Esophagus mucosa (tissue), 1 donor: Measurements from ENCODE around the gene MBP. TPM values are rescaled to one million over a fixed set of nuclear protein-coding genes. Genes with fewer than 3 reads are reported as not detected.

ENCODE experiments used
- ATAC-seq: fragments of 200-7000 bp; cut with Tn5 transposase; one replicate; pipeline ENCODE4 v1.9.1; 2020
- total RNA-seq: library from RNA; stranded (reverse); gene quantifications from one replicate; pipeline ENCODE4 v1.2.4, GENCODE V29; 2023
- donor health status: DM: yes; HTN: yes; CAD: no.

MBP gene
- total RNA-seq, 1 donor from 2014 or later, result 25.5 TPM

DNA sequence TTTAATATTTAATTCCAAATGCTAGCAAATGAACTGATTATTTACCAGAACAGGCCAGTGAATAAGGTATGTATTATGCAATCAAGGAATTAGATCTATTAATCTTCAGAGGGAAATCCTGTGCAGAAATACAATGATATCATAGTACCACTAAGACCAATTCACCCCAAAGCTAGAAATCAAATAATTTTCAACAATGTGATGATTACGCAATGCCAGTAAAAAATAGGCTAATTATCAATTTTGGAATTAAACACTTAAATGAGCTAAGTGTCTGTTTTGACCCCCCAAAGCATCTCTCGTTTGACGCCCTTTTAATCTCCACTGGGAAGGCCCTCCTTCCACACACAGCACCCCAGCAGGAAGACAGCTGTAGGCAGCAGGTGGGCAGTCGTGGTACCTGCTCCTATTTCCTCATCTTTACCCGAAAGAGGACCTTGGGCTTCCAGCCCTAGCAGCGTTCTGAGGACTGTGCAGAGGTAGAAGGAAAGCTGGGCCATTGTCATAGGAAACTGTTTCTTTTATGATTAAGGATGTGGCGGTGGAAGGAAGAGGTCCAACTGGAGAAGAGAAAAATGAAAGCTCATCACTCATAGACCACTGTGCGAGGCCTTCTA lies 84.7 kb downstream of the MBP start:
- ATAC-seq, result no peak

GRCh38 chr18:77046994-77047393 lies 85.6 kb downstream of the MBP start:
- no peak for ATAC-seq

GRCh38 chr18:77046409-77046808 lies 86.2 kb downstream of the MBP start:
- ATAC-seq, result no peak

DNA sequence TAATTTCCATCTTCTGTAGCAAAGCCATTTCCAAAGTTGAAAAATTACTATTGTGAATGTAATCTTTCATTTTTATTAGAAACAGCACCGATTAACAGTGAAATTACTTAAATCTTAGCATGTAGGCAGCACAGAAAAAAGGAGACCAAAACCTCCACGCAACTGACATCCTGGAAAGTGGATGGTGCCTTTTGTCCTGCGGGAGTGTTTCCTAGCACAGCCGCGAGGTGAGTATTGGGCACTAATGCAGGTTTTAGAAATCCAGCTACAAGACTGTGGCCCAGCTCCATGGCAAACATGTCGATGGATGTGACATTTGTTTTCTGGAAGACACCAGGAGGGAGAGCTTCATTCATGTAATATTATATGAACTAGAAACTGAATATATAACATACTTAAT lies 86.9 kb downstream of the MBP start:
- ATAC-seq, result no peak

DNA sequence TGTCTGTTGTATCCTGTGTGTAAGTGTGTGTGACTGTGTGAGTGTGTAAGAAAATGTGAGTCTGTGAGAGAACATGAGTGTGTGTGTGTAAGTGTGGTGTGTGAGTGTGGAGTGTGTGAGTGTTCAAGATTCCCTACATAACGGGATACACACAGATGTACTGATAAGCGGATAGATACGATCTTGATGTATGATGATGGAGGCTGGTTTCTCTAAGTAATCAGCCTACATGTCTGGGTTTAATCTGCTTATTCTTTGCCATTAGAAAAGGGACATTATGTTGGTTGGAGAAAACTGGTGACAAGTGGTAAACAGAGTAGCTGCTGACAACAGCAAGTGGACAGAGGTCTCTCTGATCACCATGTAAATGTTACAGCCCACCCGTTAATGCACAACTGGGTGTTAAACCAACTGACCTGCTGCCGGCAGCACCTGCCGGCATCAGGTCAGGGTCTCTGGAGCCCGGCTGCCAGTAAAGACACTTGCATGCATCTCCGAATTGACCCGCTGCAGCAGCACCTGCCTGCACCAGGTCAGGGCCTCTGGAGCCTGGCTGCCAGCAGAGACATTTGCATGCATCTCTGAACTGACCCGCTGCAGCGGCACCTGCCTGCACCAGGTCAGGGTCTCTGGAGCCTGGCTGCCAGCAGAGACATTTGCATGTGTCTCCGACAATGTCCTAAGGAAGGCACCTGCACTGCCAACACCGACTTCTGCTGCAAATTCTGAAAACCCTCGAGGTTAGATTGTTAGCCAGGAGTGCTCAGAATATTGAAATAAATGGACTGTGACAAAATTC lies 87.5 kb downstream of the MBP start:
- peak; percentile 10 for ATAC-seq

- no peak for ATAC-seq
Observed at GRCh38 chr18:77043541-77044280, 88.9 kb downstream of the MBP start.

- no peak for ATAC-seq
Observed at GRCh38 chr18:77042583-77042982, 90.0 kb downstream of the MBP start.

GRCh38 chr18:77039196-77040130 lies 93.1 kb downstream of the MBP start:
- ATAC-seq, result peak; percentile 97

GRCh38 chr18:77038182-77038858 lies 94.3 kb downstream of the MBP start:
- no peak for ATAC-seq

DNA sequence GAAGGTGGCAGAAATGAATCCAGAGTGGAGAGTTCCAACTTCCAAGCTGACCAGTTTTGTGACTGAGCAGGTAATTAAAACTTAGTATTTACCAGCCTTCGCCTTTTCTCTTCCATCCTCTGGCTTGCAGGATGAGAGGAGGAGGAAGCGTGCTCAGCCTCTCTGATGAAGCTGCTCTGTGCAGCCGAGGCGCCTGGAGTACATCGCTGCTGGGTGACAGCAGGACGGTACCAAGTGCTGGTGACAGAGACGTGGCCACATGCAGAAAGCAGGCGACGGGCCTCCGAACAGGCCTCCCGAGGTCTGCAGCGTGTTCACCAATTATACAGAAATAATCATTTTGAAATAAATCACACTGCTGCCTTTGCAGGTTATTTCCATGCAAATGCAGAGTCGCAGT lies 95.0 kb downstream of the MBP start:
- ATAC-seq, result no peak

DNA sequence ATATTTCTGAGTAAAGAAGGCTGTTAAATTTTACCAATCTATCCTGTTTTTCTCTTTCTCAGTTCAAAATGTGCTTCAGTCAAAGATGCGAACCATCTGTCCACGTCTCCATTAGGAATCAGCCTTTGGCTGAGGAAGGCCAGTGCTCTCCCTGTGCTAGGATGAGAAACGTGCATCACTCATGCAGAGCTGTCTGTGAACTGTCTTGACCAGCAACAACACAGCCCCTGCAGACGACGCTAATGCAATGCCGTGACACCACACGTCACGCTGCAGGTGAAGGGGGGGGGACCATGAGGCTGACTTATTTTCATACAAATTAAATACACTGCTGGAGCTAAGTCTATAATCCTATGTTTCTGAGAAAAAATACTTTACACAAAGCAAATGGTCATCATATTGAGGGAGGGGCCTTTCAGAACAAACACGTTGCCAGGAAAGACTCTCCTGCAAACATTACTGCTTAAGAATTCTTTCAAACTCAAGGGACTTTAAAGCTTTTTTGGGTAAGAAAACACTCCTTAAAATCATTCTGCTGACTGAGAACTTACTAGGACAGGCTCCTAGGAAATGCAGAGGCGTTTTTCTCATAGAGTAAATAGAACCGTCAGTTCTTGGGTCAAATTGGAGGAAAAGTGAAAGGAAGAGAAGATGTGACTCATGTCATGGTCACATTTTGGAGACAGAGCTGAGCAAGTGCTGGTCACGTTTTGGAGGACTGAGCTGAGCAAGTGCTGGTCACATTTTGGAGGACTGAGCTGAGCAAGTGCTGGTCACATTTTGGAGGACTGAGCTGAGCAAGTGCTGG lies 97.0 kb downstream of the MBP start:
- ATAC-seq, result no peak

DNA sequence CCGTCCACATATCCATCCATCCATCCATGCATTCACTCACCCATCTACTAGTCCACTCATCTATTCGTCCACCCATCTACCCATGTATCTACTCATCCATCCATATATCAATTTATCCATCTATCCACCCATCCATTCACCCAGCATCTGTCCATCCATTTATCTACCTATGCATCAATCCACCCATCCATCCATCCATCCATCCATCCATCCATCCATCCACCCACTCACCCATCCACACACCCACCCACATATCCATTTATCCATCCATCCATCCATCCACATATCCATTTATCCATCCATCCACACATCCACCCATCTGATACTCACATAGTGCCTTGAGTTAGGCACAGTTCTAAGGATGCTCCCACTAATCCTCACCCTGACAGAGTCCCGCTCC lies 99.0 kb downstream of the MBP start:
- no peak for ATAC-seq

- ATAC-seq, result no peak
Observed at GRCh38 chr18:77032181-77032701, 100.3 kb downstream of the MBP start.

DNA sequence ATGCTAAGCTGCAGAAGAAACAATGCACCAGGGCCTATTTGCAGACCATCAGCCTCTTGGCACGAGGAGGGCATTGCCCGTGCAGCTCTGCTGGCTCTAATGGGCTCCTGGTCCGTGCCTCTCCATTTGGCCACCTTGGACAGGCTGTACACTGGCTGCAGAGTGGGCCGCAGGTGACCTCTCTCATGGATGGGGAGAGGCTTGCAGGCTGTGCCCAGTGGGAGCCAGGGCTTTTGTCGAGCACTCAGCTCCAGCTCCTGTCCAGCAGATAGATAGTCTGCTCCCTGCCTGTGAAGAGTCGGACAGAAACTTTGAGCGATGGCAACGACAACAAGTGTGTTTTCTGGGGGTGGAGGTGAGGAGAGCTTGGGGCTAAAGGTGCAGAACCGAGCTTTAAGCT lies 100.9 kb downstream of the MBP start:
- ATAC-seq, result no peak

- ATAC-seq, result no peak
Observed at GRCh38 chr18:77030201-77030600, 102.4 kb downstream of the MBP start.

- ATAC-seq, result no peak
Observed at GRCh38 chr18:77025831-77026363, 106.7 kb downstream of the MBP start.

DNA sequence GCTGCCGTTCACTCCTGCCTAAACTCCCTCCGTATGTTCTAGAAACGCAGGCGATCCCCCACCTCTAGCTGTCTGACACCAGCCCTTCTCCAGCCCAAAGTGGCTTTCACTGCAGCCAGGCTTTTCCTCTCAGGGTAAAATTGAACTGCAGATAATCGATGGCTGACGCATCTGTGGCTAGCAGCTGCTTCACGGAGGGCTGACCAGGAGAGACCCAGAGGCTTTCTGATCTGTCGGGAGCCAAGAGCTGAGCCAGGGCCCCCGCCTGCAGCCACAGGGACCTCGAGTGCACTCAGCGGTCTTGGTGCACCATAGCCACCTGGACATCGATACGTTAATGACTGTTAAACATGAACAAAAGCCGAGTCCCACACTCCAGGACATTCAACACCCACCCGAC lies 107.5 kb downstream of the MBP start:
- no peak for ATAC-seq

DNA sequence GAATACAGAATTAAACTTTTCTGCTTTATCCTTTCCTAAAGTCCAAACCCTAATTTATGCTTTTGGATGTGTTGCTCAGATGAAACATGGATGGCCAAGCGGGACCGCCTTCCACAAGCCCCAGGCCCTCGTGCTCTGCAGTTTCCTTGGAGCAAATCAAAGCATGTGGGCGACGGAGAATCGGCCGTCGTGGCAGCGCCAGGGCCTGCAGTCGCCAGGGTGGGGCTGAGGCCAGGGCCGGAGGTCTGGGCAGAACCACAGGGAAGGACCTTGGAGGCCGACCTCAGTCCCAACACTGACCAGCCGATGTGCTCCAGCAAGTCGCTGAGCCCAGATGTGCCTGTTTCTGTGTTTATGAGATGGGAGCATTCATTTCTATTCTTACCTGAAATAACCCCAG lies 108.1 kb downstream of the MBP start:
- ATAC-seq, result no peak

DNA sequence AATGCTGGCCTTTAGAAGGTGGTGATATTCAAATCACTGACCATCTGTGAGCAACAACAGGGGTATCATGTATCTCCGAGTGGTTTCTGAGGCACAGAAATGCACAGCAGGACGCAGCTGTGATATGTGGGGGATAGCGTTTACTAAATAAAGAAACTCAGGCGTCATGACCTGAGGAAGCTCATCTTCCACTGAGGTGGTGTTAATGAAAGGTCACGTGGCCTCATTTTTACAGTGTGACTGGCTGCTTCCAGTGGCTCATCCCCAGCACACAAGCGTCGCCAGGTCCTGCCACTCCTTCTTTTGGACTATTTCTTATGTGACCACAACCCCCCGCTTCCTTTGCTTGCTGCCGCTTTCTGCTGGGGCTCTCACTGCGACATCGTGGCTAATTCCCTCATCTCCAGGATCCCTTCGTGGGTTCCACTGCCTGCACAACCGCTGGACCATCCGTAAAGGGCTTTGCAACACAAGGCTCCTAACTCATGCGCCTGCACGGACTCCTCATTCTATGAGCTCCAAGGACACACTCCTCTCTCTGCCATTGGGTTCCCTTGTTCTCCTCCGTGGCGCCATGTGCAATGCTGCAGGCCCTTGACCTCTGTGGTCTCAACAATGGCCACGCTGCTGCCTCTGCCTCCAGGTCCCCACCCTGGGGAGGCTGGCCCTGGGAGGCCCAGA lies 109.3 kb downstream of the MBP start:
- no peak for ATAC-seq

- ATAC-seq, result no peak
Observed at GRCh38 chr18:77022556-77022955, 110.0 kb downstream of the MBP start.
